NOMO-1 treated with dmso at 0.1 percent for 144 hours (cell line): ENCODE measurements around the gene OR51A2.
"Not testable (repeated sequence)": the region's sequence is repeated elsewhere in the genome, so short reads cannot be mapped to it uniquely, and the experiment has no call there.

Experiments used
- DNase-seq: peaks from one replicate; lab custom pipeline; 2025; ENCODE audit not compliant: unreplicated experiment; lab: John Stamatoyannopoulos, UW

The OR51A2 gene

GRCh38 chr11:4955613-4956012 is at the start of gene OR51A2:
Gene OR51A2, minus strand, starts transcription at chr11:4955713. Its CDS starts 0 bp downstream, at chr11:4955713.
- DNase-seq: not testable (repeated sequence)

GRCh38 chr11:5004424-5005274 is 49.1 kb upstream of the OR51A2 start:
- DNase-seq: no peak

GRCh38 chr11:4994551-4994950 is 39.0 kb upstream of the OR51A2 start, which contains the start of gene OR51L1:
Gene OR51L1, plus strand, starts transcription at chr11:4994851. Its CDS starts 4,132 bp downstream, at chr11:4998983.
- no peak for DNase-seq

- DNase-seq: no peak
These were observed 35.5 kb upstream of the OR51A2 start for GRCh38 chr11:4991060-4991459.

GRCh38 chr11:4983841-4984240 is 28.3 kb upstream of the OR51A2 start:
- no peak for DNase-seq

- no peak for DNase-seq
These were observed 27.2 kb upstream of the OR51A2 start for GRCh38 chr11:4982678-4983077.

- DNase-seq: no peak
These were observed 23.5 kb upstream of the OR51A2 start for GRCh38 chr11:4979036-4979435.

- no peak for DNase-seq
These were observed 19.9 kb upstream of the OR51A2 start for GRCh38 chr11:4975436-4975835.

- no peak for DNase-seq
These were observed 7.3 kb upstream of the OR51A2 start for GRCh38 chr11:4962816-4963215.

- DNase-seq: no peak
These were observed 5.4 kb upstream of the OR51A2 start for GRCh38 chr11:4960877-4961276.

- no peak for DNase-seq
These were observed 1.9 kb upstream of the OR51A2 start for GRCh38 chr11:4957396-4957795.

- no peak for DNase-seq
These were observed 8.0 kb downstream of the OR51A2 start, which contains the start of gene OR51A4 for GRCh38 chr11:4947505-4947904. Gene OR51A4, minus strand, starts transcription at chr11:4947605. Its CDS starts 505 bp downstream, at chr11:4947100.

- DNase-seq: no peak
These were observed 18.8 kb downstream of the OR51A2 start for GRCh38 chr11:4936745-4937144.

- no peak for DNase-seq
These were observed 22.8 kb downstream of the OR51A2 start for GRCh38 chr11:4932751-4933150.

- no peak for DNase-seq
These were observed 28.9 kb downstream of the OR51A2 start for GRCh38 chr11:4926608-4927007.

GRCh38 chr11:4924239-4924638 is 31.3 kb downstream of the OR51A2 start, which contains the start of gene OR51G1:
Gene OR51G1, minus strand, starts transcription at chr11:4924339. Its CDS starts 0 bp downstream, at chr11:4924339.
- no peak for DNase-seq

GRCh38 chr11:4922304-4922703 is 33.2 kb downstream of the OR51A2 start:
- DNase-seq: no peak

- DNase-seq: no peak
These were observed 33.7 kb downstream of the OR51A2 start for GRCh38 chr11:4921796-4922195.

GRCh38 chr11:4919250-4919649 is 36.3 kb downstream of the OR51A2 start, which contains the start of gene OR51G2:
Gene OR51G2, minus strand, starts transcription at chr11:4919350. Its CDS starts 3,687 bp downstream, at chr11:4915663.
- no peak for DNase-seq

- no peak for DNase-seq
These were observed 38.9 kb downstream of the OR51A2 start for GRCh38 chr11:4916581-4916980.
